Loucy (cell line): Measurements from ENCODE around the gene OR5A1.

Source experiments
- H2AFZ ChIP-seq: fragments of 200-600 bp; sonication (generic); 2 replicates; pipeline ENCODE4 v1.6.0; 2016; ENCODE audit warnings: antibody characterized with exemption, mild to moderate bottlenecking, low read length, moderate library complexity
- H3F3A ChIP-seq: fragments of 200-600 bp; 2 replicates; pipeline ENCODE4 v1.6.0; 2016; ENCODE audit warnings: antibody characterized with exemption, low read depth, mild to moderate bottlenecking
- H3K27me3 ChIP-seq: fragments of 200-600 bp; sonication (generic); 2 replicates; pipeline ENCODE4 v1.6.1; 2014; ENCODE audit warnings: low read length, mild to moderate bottlenecking; ENCODE audit not compliant: insufficient read depth, poor library complexity, severe bottlenecking
- H3K36me3 ChIP-seq: fragments of 200-600 bp; sonication (generic); 2 replicates; pipeline ENCODE4 v1.6.1; 2016; ENCODE audit warnings: low read length; ENCODE audit not compliant: insufficient read depth
- H3K4me1 ChIP-seq: fragments of 200-600 bp; sonication (generic); 2 replicates; pipeline ENCODE4 v1.5.1; 2014; ENCODE audit warnings: low read length, mild to moderate bottlenecking; ENCODE audit not compliant: insufficient read depth, poor library complexity, severe bottlenecking
- H3K4me2 ChIP-seq: fragments of 200-600 bp; sonication (generic); 2 replicates; pipeline ENCODE4 v1.6.0; 2014; ENCODE audit warnings: antibody characterized with exemption, low read length, low read depth, mild to moderate bottlenecking; ENCODE audit not compliant: poor library complexity, severe bottlenecking
- H3K4me3 ChIP-seq: fragments of 200-600 bp; sonication (generic); 2 replicates; pipeline ENCODE4 v1.5.1; 2014; ENCODE audit warnings: low read length, mild to moderate bottlenecking, mixed read lengths; ENCODE audit not compliant: poor library complexity, severe bottlenecking
- H3K79me2 ChIP-seq: fragments of 200-600 bp; sonication (generic); 2 replicates; pipeline ENCODE4 v1.6.1; 2014; ENCODE audit warnings: low read length; ENCODE audit not compliant: insufficient read depth
- H3K9ac ChIP-seq: fragments of 200-600 bp; sonication (generic); 2 replicates; pipeline ENCODE4 v1.6.0; 2014; ENCODE audit warnings: mild to moderate bottlenecking, low read depth, low read length, moderate library complexity; ENCODE audit not compliant: poor library complexity, severe bottlenecking
- H3K9me2 ChIP-seq: fragments of 200-600 bp; sonication (generic); replicated peaks from 2 replicates; pipeline ENCODE4 v1.6.1; 2016; ENCODE audit warnings: low read depth, low read length, mixed read lengths
- H3K9me3 ChIP-seq: fragments of 200-600 bp; sonication (generic); 2 replicates; pipeline ENCODE4 v1.6.1; 2014; ENCODE audit warnings: mild to moderate bottlenecking, antibody characterized with exemption, low read length, low read depth; ENCODE audit not compliant: insufficient read depth
- H4K20me1 ChIP-seq: fragments of 200-600 bp; sonication (generic); 2 replicates; pipeline ENCODE4 v1.6.0; 2014; ENCODE audit warnings: antibody characterized with exemption, low read length, mild to moderate bottlenecking; ENCODE audit not compliant: insufficient read depth, poor library complexity, severe bottlenecking
- EZH2phosphoT487 ChIP-seq: fragments of 200-600 bp; IDR thresholded peaks from 2 replicates; pipeline ENCODE4 v1.6.1; 2018; ENCODE audit warnings: antibody characterized with exemption, mild to moderate bottlenecking, moderate library complexity, borderline replicate concordance
- TF ChIP-seq, protein P1 (sequence below): fragments of 200-600 bp; sonication (generic); conservative IDR thresholded peaks from 2 replicates; pipeline ENCODE4 v1.5.1; 2014; ENCODE audit warnings: mild to moderate bottlenecking, antibody characterized with exemption, low read length

Gene OR5A1

DNA sequence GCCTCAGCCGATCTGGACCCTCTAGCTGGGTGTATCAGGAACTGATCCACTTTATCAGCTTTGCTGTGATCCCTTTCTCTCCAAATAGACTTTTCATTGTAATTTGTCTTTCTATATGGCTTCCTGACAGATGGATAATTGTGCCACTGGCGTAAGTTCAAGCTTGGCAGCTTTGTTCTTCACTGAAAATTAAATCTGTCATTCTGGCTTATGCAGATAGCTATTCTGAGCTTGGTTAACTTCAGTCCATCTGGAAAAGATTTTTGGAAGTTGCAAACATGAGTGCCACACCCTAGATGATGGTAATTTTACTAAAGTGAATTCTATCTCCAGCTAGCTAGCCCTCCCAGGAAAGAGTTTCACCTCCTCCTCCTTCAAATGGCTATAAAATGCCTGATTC is 18.1 kb upstream of the OR5A1 start:
- H3K4me2 ChIP-seq, result no peak overlapping the region
- H3K36me3 ChIP-seq, result no peaks in the 10 kb centered on the region
- no peak overlapping the region for H2AFZ ChIP-seq
- no peaks in the 10 kb centered on the region for H3K9me3 ChIP-seq
- H3K4me3 ChIP-seq, result no peak overlapping the region
- no peaks in the 10 kb centered on the region for H3K4me1 ChIP-seq
- H3K79me2 ChIP-seq, result no peaks in the 10 kb centered on the region
- no peaks in the 10 kb centered on the region for H4K20me1 ChIP-seq
- no peaks in the 10 kb centered on the region for H3F3A ChIP-seq
- TF ChIP-seq, protein P1, sequence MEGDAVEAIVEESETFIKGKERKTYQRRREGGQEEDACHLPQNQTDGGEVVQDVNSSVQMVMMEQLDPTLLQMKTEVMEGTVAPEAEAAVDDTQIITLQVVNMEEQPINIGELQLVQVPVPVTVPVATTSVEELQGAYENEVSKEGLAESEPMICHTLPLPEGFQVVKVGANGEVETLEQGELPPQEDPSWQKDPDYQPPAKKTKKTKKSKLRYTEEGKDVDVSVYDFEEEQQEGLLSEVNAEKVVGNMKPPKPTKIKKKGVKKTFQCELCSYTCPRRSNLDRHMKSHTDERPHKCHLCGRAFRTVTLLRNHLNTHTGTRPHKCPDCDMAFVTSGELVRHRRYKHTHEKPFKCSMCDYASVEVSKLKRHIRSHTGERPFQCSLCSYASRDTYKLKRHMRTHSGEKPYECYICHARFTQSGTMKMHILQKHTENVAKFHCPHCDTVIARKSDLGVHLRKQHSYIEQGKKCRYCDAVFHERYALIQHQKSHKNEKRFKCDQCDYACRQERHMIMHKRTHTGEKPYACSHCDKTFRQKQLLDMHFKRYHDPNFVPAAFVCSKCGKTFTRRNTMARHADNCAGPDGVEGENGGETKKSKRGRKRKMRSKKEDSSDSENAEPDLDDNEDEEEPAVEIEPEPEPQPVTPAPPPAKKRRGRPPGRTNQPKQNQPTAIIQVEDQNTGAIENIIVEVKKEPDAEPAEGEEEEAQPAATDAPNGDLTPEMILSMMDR, result no peak
- no peak for TF ChIP-seq EZH2phosphoT487
- no peaks in the 10 kb centered on the region for H3K9me2 ChIP-seq
- no peak overlapping the region for H3K9ac ChIP-seq
- H3K27me3 ChIP-seq, result no peaks in the 10 kb centered on the region

DNA sequence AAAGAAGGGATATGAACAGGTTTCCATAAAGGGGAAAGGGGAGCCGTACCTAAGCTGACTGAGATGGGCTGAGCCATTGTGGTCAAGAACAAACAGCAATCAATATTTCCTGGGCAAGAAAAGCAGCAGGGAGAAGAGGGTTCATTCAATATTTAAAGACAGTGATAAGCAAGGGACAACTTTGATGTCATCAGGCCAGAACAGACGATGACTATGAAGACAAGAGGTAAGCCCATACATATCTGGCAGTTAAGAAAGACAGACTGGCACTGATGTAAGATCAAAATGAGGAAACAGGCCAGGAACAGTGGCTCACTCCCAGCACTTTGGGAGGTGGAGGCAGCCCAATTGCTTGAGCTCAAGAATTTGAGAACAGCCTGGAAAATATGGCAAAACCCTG is 12.4 kb upstream of the OR5A1 start:
- H3K4me1 ChIP-seq, result no peaks in the 10 kb centered on the region
- H4K20me1 ChIP-seq, result no peaks in the 10 kb centered on the region
- no peak overlapping the region for H3K4me2 ChIP-seq
- H3K36me3 ChIP-seq, result no peaks in the 10 kb centered on the region
- TF ChIP-seq EZH2phosphoT487, result no peak
- TF ChIP-seq, protein P1, result no peak
- no peak overlapping the region for H3K9ac ChIP-seq
- H2AFZ ChIP-seq, result no peak overlapping the region
- H3F3A ChIP-seq, result no peaks in the 10 kb centered on the region
- H3K79me2 ChIP-seq, result no peaks in the 10 kb centered on the region
- H3K9me2 ChIP-seq, result no peaks in the 10 kb centered on the region
- no peaks in the 10 kb centered on the region for H3K27me3 ChIP-seq
- H3K4me3 ChIP-seq, result no peak overlapping the region
- H3K9me3 ChIP-seq, result no peaks in the 10 kb centered on the region

DNA sequence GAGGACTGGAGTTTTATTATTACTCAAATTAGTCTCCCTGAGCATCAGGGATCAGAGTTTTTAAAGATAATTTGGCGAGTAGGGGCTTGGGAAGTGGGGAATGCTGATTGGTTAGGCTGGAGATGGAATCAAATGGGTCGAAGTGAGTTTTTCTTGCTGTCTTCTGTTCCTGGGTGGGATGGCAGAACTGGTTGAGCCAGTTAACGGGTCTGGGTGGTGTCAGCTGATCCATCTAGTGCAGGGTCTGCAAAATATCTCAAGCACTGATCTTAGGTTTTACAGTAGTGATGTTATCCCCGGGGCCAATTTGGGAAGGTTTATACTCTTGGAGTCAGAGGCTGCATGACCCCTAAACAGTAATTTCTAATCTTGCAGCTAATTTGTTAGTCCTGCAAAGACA is 11.1 kb upstream of the OR5A1 start:
- Histone ChIP-seq H4K20me1 (no peaks in the 10 kb centered on the region), H3K4me2 (no peak overlapping the region), H3K36me3 (no peaks in the 10 kb centered on the region), H3K27me3 (no peaks in the 10 kb centered on the region), H3K9me3 (no peaks in the 10 kb centered on the region), H3K9ac (no peak overlapping the region), H3K79me2 (no peaks in the 10 kb centered on the region), H3K4me1 (no peaks in the 10 kb centered on the region), H2AFZ (no peak overlapping the region), H3K4me3 (no peak overlapping the region), H3F3A (no peaks in the 10 kb centered on the region), H3K9me2 (no peaks in the 10 kb centered on the region)
- no peak for TF ChIP-seq EZH2phosphoT487
- TF ChIP-seq, protein P1, result no peak
